ENCODE data around the gene JSRP1.

Gene JSRP1

DNA sequence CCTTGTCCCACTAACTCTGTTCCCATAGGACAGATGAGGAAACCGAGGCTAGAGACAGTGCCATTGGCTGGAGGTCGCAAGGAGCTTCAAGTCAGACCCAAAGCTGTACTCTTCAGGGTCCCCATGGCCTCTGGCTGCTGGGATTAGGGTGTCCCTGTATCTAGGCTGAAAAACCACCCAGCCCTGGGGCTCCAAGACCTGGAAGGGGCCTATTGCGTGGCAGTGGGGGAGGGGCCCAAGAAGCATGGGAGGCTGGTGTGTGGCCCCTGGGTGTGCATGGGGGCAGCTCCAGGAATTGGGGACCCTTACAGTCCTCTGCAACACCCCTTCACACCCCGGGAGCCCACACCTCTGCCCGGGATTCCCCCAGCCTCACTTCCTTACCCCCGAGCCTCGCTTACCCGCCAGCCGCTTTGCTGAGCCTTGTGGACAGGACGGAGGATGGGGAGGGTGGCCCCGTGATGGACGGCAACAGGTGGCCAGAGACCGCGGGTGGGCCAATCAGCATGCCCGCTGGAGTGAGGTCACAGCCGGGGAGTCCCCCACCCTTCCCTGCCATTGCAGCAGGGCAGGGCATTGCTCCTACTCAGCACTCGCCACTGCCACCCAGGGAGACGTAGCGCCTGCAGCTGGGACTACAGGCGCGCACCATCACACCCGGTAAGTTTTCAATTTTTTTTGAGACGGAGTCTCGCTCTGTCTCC lies at the start of gene JSRP1:
Gene JSRP1, minus strand, starts transcription at position 436 of the 704 bp plus-strand sequence. CDS start 1,103 bp downstream, outside the sequence.
- no peak for DNase-seq

GRCh38 chr19:2305452-2306280 lies 49.4 kb upstream of the JSRP1 start:
- no peak for DNase-seq

DNA sequence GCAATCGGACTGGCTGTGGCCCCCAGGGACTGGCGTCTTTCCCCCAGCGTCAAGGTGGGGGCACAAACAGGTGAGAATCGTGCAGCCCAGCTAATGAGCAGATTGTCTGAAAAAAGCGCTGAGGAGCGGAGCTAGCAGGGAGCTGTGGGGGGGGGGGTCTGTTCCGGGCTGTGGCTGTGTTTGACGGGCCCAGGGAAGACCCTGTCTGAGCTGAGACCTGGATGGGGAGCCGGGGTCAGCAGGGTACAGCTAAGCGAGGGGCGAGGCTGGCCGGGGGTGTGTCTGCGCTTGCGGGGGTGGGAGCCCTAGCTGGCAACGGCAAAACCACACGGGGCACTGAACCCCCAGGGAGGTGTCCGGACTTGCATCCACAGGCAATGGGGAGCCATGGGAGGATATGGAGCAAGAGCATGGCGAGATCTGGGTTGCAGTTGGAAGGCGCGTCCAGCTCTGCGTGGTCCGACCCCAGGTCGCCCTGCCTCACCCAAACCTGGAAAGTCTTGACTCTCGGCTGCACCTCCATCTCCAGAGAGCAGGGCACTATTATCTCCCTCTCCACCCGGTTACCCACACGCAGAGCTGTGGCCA lies 47.1 kb upstream of the JSRP1 start:
- DNase-seq, result no peak

GRCh38 chr19:2302319-2303210 lies 46.3 kb upstream of the JSRP1 start:
- DNase-seq, result no peak

DNA sequence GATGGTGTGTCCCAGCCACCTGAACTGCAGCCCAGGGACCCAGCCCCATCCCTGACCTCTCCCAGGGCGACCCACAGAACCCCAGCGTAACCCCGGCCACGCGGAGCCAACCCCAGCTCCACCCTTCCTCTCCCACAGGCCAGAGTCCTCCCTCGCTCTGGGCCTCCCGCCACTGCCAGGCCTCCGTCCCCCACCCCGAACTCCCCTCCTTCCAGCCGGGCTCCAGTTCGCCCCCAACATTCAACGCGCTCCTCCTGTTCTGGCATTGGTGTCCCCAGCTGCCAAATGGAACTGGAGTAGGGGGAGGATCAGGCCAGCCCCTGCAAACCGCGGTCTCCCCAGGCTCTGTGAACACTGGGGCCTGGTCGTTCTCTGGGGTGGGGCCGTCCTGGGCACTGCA lies 44.3 kb upstream of the JSRP1 start:
- DNase-seq, result no peak

- DNase-seq, result no peak
Measured at GRCh38 chr19:2296141-2296540, 39.9 kb upstream of the JSRP1 start.

GRCh38 chr19:2294687-2295335 lies 38.6 kb upstream of the JSRP1 start:
- no peak for DNase-seq

DNA sequence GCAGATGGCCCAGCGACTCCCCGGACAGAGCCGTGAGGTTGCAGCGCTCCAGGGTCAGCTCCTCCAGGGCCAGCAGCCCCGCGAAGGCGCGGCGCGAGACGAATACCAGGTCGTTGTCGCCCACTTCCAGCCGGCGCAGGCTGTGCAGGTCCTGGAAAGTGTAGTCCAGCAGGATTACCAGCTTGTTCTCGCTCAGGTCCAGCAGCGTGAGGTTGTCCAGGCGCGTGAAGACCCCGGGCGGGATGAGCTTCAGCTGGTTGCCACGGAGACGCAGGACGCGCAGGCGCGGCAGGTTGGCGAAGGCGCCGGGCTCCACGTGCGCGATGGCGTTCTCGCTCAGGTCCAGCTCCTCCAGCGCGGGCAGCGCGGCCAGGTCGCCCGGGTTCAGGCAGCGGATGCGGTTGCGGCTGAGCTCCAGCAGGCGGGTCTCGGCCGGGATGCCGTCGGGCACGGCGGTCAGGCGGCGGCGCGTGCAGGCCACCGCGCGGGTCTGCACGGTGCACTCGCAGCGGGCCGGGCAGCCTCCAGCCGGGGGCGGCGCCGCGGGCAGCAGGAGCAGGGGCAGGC lies 35.1 kb upstream of the JSRP1 start:
- no peak for DNase-seq

DNA sequence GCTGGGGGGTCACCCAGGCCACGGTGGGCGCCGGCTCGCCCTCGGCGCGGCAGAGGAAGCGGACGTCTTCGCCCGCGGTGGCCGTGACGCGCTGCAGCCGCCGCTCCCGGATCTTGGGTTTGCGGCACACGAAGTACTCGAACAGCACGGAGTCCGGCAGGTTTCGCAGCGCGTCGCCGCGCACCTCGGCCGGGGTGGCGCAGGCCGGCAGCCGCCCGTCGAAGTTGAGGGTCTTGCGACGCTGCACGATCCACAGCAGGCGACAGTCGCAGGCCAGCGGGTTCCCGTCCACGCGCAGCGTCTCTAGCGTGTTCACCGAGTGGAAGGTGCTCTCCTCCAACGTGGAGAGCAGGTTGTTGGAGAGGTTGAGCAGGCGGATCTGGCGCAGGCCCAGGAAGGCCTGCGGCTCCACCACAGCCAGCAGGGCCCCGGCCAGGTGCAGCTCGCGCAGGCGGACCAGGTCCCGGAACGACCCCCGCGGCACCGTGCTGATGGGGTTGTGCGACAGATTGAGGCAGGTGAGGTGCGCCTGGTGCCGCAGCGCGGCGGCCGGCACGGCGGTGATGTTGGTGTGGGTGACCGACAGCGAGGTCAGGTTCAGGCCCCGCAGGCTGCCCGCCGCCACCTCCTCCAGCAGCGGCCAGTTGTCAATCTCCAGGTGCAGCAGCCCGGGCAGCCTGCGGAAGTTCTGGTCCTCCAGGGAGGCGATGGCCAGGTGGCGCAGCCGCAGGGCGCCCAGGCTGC lies 34.4 kb upstream of the JSRP1 start:
- DNase-seq, result peak; percentile 29

DNA sequence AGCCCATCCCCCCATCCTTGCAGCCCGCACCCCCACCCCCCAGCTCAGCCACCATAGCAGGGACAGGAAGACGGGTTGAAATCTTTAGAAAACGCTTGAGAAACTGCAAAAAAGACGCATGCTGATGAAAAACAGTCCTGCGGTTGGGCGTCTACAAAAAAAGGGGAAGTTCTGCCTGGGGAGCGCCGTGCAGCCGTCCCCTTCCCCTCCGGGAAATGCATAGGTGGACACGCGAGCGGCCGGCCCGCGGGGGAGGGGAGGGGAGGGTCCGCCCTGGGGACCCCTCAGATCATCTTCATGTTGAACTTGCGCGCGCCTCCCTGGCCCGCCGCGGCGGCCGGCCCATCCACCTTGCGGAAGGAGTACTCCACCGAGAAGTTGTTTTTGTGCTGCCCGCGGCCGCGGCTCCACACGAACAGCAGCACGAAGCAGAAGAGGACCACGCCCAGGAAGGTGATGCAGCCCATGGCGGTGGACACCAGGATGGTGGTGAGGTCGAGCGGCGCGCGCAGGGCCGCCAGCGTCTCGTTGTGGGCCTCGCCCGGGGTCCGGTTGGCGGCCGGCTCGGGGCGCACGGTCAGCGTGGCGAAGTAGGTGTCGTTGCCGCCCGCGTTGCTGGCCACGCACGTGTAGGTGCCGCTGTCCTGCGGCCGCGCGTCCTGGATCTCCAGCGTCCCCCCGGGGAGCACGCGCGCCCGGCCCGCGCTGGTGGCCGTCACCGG lies 33.7 kb upstream of the JSRP1 start:
- DNase-seq, result peak; percentile 72

- DNase-seq, result no peak
Measured at GRCh38 chr19:2288818-2289713, 32.8 kb upstream of the JSRP1 start.

DNA sequence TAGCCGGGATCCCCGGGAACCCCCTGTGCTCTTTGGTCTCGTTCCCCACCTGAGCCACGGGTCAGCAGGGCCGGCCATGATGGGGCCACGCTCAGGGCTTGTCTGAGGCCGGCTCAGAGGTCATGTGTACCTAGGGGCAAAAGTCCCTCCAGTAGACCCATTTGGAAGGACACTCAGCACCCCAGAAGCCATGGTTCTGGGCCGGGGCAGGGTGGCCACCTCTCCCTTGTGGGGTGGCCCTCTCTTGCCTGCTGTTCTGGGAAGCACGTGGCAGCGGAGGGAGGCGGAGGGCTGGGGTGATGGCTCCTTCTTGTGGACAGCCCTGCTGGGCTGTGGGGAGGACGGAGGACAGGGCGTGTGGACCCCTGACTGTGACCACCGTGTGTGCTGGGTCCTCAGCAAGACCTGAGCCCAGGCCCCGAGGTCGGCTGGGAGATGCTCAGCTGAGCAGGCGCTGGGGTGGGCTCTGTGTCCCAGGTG lies 32.2 kb upstream of the JSRP1 start:
- DNase-seq, result no peak

GRCh38 chr19:2287585-2288337 lies 31.5 kb upstream of the JSRP1 start:
- DNase-seq, result no peak

- no peak for DNase-seq
Measured at GRCh38 chr19:2286402-2287140, 30.4 kb upstream of the JSRP1 start.

DNA sequence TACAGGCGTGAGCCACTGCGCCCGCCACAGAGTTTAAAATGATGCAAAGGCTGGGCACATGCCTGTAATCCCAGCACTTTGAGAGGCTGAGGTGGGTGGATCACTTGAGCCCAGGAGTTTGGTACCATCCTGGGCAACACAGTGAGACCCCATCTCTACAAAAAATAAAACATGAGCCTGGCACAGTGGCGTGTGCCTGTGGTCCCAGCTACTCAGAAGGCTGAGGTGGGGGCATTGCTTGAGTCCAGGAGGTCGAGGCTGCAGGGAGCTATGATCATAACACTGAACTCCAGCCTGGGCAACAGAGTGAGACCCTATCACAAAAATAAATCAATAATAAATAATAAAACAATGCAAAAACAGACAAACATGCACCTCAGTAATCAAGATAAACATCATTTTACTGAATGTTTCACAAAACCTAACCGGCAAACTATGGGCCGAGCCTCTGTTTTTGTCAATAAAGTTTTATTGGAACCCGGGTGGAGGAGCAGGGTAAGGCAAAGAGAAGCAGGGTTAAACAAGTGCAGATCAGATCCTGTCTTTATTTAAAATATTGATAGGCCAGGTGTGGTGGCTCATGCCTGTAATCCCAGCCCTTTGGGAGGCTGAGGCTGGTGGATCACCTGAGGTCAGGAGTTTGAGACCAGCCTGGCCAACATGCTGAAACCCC lies 27.8 kb upstream of the JSRP1 start:
- no peak for DNase-seq

DNA sequence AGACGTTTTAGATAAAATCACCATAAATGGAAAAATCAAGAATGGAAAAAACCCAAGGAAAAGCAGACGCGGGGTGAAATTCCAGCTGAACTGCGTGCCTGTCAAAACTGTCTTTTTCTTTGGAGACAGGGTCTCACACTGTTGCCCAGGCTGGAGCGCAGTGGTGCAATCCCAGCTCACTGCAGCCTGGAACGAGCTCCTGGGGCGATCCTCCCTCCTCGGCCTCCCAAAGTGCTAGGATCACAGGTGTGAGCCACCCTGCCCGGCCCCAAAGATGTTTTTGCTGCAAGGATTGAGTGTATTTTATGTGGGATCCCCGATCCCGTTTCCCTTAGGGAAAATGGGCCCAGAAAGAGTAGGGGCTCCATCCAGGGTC lies 26.6 kb upstream of the JSRP1 start:
- no peak for DNase-seq

Measured in activated gamma-delta T cell treated with Interleukin-2 at 50 U/mL for 16 hours (primary cell).